ELR (cell line): ENCODE measurements around the gene RITA1.

Experiments used
- DNase-seq: peaks from one replicate; pipeline ENCODE4 v3.0.0-alpha.2; 2015; ENCODE audit warnings: low read depth

The RITA1 gene

DNA sequence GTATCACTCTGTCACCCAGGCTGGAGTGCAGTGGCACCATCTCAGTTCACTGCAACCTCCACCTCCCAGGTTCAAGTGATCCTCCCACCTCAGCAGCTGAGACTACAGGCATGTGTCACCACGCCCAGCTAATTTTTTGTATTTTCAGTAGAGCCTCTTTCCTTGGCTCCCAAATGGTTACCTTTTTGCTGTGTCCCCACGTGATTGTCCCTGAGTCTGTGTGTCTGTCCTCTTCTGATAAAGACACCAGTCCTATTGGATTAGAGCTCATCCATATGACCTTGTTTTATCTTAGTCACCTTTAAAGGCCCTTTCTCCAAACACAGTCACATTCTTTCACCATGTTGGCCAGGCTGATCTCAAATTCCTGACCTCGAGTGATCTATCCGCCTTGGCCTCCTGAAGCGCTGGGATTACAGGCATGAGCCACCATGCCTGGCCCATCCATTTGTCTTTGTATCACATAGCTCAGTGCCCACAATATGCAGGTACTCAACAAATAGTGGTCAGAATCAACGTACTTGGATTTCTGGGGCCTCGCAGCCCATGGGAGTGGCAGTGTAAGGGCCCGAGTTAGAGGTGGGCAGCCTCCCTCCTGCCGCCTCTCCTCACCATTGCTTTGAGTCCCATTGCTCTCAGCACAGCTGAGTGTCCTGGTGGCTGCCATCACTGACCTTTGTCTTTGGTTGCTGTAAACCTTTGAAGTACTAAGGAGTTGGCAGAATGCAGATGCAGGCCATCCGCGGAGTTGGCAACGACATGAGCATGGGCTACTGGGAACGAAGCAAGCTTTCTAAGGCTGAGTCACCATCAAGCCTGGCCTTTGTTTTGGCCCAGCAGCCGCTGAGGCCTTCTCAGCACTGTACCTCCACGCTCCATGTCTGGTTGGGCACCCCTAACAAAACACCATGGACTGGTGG is 45.1 kb downstream of the RITA1 start:
- no peak for DNase-seq

DNA sequence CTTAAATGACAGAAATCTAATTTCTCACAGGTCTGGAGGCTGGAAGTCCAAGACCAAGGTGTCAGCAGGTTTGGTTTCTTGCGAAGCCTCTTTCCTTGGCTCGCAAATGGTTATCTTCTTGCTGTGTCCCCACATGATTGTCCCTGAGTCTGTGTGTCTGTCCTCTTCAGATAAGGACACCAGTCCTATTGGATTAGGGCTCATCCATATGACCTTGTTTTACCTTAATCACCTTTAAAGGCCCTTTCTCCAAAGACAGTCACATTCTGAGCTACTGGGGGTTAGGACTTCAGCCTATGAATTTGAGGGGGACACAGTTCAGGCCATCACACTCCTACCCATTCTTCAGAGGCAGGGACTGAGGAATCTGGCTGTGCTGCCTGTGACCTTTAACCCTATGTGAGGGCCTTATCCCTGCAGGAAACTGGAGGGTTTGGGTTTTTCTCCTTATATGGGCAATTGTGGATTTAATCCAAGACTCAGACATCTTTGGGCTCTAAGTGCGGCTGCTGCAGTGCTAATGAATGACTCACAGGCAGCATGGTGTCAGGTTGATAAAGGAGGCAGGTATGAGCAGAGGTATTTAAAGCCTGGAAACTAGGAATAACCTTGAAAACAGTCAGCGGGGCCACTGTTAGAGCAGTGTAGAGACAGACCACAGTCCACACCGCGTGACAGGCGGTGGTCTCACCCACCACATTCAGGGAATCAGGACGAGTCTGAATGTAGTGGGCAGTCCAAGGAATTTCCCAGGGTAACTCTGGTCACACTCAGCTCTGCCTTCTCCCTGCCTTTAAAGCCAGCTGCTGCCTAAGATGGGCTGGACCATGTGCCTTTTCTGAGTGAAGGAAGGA is 45.9 kb downstream of the RITA1 start:
- no peak for DNase-seq

DNA sequence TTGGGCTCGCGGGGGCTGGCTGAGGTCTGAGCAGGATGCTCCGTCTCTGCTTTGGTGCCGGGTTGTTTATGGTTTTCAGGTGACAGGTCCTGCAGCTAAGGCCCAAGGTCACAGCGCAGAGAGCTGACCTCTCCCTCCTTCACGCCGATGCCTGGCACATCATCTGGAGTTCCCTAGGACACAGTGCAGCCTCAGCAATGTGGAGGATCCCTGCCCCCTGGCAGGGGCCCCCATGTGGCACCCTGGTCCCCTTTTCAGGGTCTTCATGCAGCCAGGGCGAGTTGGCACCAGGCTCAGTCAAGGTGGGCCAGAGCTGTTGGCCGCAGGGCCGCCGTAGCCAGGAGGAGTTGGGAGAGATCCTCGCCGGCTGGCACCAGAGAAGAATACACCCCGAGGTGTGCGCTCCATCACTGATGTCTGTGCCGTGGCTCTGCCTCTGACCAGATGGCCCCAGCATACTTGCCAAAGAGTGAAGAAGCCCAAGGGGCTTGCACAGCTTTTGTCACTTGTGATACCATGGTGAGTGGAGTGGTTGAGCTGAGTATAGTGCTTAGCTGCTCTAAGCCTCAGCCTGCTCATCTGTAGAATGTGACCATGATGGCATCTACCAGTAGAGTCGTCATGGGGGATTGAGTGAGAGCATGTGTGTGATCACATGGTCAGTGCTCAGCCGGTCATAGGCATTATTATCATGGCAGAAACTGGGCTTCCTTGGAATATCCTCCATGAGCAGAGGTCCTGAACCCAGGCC is 46.7 kb downstream of the RITA1 start:
- no peak for DNase-seq

DNA sequence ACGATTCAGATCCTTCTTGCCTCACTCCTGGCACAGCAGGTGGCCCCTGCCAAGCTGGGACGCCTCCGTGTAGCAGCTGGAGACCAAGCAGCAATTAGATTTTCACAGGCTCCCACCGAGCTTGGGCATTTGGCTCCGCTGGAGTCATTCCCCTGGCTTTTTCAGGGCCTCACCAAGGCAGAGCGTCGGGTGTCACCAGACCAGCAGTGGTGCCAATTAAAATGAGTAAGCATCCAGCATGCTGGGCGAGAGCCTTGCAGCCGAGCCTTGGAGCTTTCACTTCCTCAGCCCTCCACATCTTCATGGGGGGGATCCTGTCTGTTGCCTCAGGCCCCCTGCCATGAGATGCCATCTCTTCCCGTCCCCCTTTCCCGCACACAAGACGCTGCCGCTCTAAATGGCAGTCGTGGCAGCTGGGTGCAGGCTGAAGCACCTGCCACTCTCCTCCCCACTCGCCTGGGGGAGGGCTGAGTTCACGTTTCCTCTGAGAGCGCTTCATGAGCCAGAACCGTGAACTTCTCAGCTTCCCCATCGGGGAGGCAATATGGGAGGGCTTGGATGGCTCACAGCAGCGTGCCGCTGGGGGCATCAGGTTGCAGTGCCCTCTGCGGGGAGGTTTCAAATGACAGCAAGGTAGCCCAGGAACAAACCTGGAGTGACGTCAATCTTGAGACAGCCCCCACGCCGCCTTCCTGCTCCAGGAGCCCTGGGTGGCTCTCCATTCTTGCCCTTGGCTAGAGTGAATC is 47.5 kb downstream of the RITA1 start:
- no peak for DNase-seq

DNA sequence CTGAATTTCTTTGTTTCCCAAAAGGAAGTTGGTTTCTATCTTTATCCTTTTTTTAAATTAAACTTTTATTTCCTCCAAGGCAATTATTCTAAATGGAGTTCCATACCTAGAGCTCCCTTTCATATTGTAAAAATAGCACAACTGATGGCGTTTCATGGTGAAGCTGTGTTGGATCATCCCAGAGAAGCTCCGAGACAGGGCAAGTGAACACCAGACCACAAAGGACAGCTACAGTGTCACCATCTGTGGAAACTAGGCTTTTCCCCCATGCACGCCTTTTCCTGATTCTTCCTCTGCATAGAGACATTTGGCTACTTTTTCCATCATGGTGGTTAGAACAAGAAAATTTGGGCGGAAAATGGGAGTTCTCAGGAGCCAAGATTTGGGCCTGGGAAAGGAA is 48.4 kb downstream of the RITA1 start:
- DNase-seq: no peak

DNA sequence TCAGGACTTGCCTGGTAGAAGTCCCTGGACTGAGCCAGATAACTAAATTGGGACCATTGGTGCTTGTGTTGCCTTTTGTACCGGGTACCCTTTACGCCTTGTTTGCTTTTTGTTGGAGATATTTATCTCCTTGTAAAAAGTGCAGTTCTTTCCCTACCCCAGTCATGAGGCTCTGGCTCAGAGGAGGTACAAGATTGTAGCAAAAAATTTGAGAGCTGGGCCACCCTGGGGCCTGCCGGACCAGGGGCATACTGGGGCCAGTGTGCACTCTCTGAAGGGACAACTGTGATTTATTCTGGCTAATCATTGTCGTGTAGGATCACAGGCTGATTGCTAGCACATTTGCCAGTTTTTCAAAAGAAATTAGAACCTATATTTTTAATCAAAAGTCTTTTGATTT is 49.0 kb downstream of the RITA1 start:
- no peak for DNase-seq

DNA sequence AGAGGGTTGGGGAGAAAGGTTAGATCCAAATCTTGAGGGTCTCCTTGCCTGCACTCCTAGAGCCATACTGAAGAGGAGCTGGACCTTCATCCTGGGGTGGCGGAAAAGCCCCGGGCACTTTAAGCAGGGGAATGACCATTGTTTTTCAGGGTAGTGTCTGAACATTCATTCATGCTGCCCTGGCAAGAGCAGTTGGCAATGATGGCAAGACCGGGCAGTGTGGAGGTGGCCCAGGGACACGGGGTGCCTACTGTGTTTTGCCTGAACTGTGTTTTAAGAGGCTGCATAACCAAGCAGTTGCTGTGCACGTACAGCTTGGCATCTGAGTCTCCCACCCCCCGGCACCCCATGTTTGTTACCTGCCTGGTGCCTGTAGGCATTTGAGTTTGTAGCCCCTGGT is 50.5 kb downstream of the RITA1 start:
- no peak for DNase-seq

DNA sequence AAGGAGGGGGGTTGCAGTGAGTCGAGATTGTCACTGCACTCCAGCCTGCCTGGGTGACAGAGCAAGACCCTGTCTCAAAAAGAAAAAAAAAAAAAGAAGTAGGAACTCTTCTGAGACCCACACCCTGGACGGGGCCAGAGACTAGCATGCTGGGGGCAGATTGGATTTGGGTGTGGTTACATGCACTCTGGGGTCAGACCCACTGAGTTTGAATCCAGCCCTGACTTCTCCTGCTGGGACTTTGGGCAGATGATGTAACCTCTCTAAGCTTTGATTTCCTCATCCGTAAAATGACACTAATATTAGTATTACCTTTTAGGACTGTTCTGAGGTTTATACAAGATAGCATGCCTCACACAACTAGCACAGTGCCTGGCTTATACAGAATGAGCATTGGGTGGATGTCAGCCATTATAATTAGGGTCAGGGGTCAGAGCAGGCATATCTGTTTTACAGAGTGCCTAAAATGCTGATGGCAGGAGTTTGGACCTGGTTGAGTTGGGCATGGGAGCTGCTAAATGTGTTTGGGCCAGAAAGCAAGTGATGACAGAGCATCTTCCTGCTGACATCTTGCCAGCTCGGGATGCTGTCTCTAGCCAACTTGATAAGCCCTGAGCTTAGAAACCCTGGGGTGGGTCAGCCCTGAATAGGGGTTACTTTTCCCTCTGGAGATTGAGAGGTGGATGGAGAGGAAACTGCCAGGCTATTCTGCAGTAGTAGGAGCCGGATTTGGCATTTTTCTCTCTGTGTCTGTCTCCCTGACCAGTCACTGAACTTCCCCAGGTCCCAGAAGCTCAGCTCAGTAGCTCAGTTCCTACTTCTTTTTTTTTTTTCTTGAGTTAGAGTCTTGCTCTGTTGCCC is 51.2 kb downstream of the RITA1 start:
- DNase-seq: no peak

DNA sequence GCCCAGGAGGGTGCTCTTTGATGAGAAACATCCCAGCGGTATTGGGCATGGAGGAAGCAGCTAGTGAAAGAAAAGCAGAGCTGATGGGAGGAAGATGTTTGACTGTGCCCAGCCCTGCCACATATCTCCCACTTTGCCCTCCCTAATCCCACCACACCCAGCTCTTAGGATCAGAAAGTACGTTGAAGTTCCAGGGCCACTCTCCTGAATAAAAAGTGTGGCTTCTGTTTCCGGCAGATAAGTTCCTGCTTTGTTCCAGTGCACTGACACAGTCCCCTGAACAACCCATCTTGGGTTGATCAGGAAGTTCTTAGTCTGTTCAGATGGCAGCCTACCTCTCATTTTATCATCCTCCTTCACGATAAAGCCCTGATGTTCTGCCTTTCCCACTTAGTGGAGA is 52.2 kb downstream of the RITA1 start:
- DNase-seq: no peak

DNA sequence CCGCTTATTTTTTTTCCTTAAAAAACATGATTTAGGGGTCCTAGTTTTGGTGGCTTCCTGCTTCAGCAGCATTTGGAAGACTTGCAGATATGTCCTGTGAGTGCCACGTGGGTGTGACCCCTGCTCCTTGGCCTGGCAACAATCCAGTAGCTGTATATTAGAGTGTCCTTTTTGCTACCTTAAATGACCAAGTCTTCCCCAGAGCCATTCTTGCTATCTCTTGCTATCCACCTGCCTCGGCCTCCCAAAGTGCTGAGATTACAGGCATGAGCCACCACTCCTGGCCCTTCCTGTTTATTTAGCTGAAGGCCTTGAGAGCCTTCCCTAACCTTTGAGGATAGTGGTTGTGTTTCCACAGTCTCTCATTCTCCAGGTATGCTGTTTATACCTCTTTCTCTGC is 52.8 kb downstream of the RITA1 start:
- DNase-seq: no peak

DNA sequence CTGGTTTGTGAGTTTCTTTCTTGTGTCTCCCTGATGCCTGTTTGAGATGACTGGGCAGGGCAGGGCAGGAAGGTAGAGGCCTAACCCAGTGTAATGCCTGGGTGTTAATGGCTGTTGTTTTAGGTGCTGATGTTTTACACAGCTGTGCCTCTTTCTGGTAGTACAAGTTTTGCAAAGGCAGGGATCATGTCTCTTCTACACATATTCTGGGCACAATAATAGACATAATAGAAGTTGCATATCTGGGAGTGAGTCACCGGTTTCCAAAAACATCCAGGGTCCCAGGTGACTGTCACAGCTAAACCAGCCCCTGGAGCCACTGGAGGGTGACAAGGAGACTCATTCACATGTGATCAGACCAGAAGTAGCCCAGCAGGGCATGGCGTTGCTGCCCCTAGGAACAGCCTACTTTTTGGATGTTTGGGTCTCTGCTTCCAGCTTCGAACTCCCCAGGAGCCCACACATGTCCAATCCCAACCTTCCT is 53.8 kb downstream of the RITA1 start:
- DNase-seq: no peak

DNA sequence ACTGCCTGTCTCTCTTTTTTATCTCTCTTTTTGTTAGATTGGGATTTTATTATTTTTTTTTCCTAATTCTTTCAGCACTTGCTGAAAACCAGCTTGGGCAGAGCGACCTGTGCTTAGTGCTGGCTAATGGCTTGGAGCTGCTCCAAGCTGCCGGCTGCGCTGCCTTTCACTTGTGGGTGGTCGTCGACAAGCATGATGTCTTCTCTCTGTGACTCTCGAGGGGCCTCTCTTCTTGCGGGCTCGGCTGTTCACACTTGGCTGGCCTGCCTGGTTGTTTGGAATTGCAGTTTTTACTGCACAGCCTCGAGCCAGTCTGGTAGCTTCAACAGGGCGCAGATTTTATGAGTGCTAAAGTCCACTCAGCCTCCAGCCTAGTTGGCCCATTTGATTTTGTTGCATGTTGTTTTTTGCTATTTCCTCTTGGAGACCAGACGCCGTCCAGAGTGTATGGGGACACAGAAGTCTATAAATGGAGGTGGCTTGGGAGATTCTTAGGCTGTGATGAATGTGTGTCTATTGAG is 54.4 kb downstream of the RITA1 start:
- DNase-seq: no peak

DNA sequence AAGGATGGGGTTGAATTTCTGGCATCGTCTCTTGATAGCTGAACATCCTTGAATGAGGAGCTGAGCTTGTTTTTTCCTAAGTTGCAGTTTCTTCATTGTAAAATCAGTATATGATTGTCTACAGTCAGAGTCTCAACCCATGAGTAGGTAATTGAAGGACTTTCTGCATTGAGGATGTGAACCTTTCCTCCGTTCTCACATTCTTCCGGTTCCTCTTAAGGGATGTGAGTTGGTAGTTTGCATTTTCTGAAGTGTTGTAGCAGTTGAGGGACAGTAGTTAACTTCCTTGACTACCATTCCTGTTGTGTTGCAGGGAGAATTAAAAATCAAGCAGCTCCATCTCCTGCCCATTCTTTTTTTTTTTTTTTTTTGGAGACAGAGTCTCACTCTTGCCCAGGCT is 54.9 kb downstream of the RITA1 start:
- DNase-seq: no peak

DNA sequence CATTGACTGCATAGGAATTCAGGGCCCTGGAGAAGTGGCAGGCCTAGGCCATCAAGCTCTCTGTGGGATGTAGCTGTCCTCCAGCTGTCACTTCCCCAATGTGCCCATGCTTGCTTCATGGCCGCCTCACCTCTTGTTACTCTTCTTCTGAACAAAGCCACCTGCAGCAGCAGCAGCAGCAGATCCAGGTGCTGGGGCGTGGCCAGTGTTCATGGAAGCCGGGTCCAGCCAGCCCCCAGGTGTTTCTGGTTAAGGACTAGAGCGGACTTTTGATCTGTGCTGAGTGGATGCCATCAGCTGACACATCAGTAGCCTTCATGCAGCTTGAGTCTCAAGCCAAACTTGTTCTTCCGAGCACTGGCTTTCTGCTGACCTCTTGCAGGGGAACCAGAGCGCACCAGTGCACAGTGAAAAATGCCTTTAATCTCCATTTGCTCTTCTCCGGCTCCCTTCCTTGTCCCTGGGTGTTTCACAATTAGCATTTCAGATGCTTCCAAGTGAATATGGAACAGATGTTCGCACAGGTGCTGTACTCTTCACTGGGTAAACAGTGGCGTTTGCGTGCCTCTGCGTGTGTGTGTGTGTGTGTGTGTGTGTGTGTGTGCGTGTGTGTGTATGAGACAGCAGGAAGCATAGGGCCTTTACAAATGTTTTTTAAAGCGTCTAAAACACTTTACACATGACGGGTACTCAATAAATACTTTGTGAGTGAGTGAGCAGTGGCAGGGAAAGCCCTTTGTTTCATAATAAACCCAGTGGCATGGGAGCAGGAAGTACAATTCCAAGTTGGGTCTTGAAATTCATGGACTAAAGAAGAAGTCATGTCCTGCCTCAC is 55.9 kb downstream of the RITA1 start:
- DNase-seq: peak; percentile 98
